SU-DHL-6 (cell line): ENCODE measurements around the gene HSF5.

Source experiments
- CTCF ChIP-seq: fragments of 200-600 bp; sonication (generic); IDR thresholded peaks from one replicate; pipeline ENCODE4 v1.5.1; 2017; ENCODE audit warnings: antibody characterized with exemption, mild to moderate bottlenecking, low read length, moderate library complexity; ENCODE audit not compliant: insufficient read depth, poor library complexity, severe bottlenecking
- EZH2phosphoT487 ChIP-seq: fragments of 200-600 bp; sonication (generic), shearing (Covaris generic); conservative IDR thresholded peaks from 2 replicates; pipeline ENCODE4 v1.6.1; 2018; ENCODE audit warnings: mild to moderate bottlenecking, antibody characterized with exemption, low read length, moderate library complexity, mixed read lengths

DNA sequence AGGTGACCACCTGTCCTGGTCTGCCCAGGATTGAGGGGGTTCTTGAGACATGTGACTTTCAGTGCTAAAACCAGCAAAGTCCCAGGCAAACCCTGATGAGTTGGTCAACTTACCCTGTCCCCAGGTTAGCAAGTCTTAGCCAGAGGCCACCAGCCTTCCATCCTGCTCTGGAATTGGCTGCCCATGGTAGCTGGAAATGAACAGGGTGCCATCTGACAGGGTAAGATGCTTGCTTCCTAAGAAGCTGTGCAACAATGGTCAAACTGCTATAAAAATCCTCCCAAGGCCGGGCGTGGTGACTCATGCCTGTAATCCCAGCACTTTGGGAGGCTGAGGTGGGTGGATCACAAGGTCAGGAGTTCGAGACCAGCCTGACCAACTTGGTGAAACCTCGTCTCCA lies 49.1 kb upstream of the HSF5 start:
- no peak for TF ChIP-seq CTCF
- no peak for TF ChIP-seq EZH2phosphoT487
